GM10266 (cell line): ENCODE data around the gene VAMP1.
"Not testable (repeated sequence)": the region's sequence is repeated elsewhere in the genome, so short reads cannot be mapped to it uniquely, and the experiment has no call there.

ENCODE experiments used
- DNase-seq: peaks from one replicate; pipeline ENCODE4 v3.0.0; 2012; ENCODE audit errors: extremely low spot score
- TF ChIP-seq, protein P1 (sequence below): IDR thresholded peaks from 2 replicates; pipeline ENCODE4 v1.5.1; 2012; ENCODE audit warnings: mild to moderate bottlenecking, low read depth; ENCODE audit not compliant: control insufficient read depth, insufficient read depth; ENCODE audit errors: missing control alignments

Gene VAMP1

DNA sequence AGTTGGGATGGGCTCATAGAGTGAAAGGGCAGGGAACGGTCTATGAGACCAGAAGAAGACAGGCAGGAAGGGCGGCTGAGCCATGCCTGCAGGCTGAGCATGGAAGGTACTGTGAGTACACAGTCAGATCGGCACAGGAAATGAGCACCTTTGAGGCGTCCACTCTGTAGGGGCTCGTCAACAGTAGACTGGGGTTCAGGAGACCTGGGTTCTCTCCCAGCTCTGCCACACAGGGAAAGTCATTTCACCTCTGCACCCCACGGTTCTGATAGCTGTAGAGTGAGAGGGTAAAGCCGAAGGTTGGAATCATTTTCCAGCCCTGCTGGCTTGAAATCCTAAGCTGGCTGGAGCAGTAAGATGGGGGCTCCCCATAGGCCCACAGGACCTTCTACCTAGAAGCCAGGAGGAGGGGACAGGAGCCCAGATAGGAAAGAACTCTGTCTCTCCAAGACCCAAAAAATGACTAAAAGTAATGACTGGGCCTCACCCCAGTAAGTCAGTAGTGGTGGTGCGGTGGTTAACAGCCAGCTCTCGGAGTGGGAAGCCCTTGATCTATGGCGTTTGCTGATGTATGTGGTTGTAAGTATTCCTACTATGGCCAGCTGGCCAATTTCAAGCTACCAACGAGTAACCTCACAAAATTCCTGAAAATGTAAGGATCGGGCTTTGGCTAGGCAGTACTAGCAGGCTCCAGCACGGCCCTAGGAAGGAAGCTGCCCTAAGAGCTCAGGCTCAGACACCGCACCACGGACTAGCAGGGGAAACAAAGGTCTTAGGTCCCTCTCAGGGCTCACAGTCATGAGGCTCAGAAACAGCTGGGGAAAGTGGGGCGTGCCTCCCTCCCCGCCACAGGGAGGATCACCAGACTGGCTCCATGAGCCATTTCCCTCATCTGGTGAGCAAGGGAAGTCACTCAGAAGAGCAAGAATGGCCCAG, 36.0 kb downstream of the VAMP1 start:
- DNase-seq = no peak
- TF ChIP-seq, protein P1, sequence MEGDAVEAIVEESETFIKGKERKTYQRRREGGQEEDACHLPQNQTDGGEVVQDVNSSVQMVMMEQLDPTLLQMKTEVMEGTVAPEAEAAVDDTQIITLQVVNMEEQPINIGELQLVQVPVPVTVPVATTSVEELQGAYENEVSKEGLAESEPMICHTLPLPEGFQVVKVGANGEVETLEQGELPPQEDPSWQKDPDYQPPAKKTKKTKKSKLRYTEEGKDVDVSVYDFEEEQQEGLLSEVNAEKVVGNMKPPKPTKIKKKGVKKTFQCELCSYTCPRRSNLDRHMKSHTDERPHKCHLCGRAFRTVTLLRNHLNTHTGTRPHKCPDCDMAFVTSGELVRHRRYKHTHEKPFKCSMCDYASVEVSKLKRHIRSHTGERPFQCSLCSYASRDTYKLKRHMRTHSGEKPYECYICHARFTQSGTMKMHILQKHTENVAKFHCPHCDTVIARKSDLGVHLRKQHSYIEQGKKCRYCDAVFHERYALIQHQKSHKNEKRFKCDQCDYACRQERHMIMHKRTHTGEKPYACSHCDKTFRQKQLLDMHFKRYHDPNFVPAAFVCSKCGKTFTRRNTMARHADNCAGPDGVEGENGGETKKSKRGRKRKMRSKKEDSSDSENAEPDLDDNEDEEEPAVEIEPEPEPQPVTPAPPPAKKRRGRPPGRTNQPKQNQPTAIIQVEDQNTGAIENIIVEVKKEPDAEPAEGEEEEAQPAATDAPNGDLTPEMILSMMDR = no peak

DNA sequence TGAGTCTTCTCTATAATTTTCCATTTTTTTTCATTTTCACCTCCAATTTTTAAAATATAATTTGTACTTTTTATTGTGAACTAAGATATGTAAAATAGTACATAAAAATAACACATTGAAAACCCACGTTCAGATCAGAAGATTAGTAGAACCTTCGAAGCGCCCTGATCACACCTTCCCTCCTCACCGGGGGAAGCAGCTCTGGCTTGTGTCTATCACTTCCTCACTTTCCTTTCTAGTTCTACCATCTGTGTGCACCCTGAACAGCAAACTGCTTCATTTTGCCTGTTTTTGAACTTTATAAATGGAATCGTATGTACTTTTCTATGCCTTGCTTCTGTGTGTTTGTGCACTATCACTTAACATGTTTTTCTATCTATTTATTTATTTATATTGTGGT, 37.5 kb downstream of the VAMP1 start:
- no peak for DNase-seq
- TF ChIP-seq, protein P1 = no peak

DNA sequence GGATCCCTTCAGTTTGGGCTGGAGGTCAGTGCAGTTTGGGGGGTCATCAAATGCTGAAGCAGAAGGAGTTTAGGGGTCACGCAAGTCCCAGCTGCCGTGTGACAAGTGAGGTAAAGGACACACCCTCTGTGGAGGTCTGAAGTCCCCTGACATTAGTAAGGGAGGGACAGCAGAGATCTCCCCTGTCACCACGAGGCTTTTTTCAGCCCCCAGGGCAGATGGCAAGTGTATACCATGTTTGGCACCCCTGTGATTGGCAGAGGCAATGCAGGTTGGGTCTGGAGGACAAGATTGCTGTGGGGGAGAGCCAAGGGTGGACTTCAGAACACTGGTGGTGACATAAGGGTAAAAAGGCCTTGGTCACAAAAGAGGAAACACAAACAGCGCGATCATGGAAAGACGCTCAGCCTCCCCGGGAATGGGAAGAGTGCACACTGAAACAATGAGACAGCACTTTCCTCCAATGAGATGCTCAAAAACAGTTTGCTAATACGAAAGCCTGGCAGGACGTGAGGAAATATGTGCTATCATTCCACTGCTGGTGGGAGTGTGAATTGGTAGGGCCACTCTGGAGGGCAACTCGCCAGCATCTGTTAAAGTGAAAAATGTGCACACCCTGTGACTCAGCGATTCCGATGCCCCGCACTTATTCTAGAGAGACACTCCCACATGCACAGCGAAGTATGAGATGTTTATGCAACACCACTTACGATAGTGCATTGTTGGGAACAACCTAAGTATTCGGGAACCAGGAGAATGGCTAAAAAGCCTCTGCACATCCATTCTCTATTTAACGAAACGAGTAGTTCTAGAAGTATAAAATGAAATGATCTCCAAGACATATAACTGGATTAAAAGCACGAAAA, 40.1 kb downstream of the VAMP1 start:
- TF ChIP-seq, protein P1 = no peak
- no peak for DNase-seq

DNA sequence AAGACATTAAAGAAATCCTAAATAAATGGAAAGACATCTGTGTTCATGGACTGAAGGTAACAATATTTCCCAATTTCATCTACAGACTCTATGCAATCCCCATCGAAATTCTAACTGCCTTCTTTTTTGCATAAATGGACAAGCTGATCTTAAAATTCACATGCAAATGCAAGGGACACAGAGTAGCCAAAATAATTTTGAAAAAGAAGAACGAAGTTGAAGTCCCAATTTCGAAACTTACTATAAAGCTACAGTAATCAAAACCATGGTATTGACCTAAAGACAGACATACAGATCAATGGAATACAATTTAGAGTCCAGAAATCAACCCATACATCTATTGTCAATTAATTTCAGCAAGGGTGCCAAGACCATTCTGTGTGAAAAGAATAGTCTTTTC, 42.2 kb downstream of the VAMP1 start:
- no peak for DNase-seq
- TF ChIP-seq, protein P1 = no peak

DNA sequence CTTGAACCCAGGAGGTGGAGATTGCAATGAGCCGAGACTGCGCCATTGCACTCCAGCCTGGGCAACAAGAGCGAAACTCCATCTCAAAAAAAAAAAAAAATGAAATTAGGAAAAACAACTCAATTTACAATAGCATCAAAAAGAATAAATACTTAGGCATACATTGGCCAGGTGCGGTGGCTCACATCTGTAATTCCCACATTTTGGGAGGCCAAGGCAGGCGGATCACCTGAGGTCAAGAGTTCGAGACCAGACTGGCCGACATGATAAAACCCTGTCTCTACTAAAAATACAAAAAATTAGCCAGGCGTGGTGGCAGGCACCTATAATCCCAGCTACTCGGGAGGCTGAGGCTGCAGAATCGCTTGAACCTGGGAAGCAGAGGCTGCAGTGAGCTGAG, 42.7 kb downstream of the VAMP1 start:
- not testable (repeated sequence) for DNase-seq

DNA sequence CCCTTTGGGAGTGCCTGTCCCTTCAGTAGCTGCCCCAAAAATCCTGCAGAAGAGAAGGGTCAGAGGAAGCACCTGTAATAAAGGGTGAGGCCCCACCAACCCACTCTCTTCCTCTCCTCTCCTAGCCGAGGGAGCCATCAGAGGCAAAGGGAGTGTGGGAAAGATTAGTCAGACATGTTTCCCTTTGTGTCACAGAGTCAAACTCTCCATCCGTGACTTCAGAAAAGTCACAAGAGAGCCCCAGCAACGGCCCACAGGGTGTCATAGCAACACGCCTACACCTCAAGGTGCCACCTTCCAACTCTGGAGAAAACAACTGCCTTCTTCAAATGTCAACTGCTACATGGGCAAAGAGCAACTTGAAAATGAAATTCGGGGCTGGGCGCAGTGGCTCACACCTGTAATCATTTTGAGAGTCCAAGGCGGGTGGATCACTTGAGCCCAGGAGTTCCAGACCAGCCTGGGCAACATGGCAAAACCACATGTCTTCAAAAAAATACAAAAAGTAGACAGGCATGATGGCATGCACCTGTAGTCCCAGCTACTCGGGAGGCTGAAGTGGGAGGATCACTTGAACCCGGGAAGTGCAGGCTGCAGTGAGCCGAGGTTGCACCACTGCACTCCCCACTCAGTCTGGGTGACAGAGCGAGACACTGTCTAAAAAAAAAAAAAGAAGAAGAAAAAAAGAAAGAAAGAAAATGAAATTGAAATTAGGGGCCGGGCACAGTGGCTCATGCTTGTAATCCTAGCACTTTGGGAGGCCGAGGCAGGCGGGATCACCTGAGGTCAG, 43.4 kb downstream of the VAMP1 start:
- TF ChIP-seq, protein P1 = no peak
- peak; percentile 72 for DNase-seq

DNA sequence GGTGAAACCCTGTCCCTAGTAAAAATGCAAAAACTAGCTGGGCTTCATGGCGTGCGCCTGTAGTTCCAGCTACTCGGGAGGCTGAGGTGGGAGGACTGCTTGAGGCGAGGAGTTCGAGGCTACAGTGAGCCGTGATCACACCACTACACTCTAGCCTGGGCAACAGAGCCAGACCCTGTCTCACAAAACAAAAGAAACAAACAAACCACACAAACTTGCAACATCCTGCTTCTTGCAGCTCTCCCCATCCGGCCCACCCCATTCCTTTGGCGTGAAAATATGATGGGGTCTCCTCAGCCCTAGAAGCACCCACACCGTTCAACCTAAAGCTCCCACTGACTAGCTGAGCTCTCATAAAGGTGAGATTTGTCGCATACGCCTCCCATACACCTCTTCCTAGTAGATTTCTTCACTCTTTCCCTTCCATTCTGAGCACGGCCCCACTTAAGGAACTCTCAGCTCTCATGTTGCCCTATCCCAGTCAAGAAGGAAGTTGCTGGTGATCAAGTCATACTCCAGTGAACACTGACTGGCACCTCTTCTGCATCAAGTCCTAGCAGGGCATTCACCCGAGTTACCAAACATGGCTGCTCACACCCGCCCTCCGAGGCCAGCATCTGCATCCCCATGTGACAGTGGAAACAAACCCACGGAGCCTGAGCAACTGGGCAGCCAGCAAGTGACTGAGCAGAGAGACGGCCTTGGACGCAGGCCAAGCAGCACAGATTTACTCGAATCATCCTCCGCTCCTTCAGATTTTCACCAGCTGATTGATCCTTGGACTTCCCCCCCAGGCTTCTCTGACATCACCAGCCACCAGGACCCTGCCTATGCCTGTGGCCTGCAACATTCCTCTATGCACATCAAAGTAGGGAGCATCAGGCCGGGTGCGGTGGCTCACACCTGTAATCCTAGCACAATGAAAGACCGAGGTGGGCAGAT, 44.6 kb downstream of the VAMP1 start:
- TF ChIP-seq, protein P1 = no peak
- peak; percentile 34 for DNase-seq
